ENCODE data around the gene KDM2B.
"Not testable (repeated sequence)": the region's sequence is repeated elsewhere in the genome, so short reads cannot be mapped to it uniquely, and the experiment has no call there.

The KDM2B gene

GRCh38 chr12:121583334-121583661 lies 2.5 kb upstream of the KDM2B start:
- DNase-seq: not testable (repeated sequence)

GRCh38 chr12:121582583-121583333 lies 1.9 kb upstream of the KDM2B start:
- no peak for DNase-seq

DNA sequence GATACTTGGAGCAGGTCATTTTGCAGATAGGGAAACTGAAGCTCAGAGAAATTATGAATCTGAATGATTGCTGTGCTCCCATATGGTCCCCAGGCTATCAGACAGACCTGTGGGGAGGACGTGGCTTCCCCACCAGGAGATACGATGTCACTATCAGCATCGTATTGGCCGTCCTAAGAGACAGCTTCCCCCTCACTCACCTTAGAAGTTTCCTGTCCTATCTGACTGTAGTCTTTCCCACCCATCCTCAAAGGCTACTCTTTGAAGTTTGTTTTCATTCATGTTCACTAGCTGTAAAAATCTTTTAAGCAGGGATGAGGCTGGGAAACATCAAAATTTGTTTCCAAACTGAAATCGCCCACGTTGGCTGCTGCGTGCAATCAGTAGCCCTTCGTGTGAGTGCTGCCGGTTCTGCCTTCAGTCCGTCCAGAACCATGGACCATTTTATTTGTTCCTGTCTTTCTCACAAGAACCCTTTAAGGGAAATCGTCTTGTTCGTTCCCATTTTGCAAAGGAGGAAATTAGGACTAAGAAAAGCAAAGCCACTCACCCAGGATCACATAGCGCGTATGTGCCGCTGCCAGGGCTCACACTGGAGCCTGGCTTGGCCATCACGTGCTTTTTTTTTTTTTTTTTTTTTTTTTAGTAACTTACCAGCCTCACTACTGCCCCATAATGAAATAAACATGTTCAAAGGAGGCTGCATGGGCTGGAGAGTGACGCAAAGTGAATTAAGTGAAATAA lies 1.0 kb upstream of the KDM2B start:
- DNase-seq: no peak

- DNase-seq: peak; percentile 77
These were observed 598 bp downstream of the KDM2B start for GRCh38 chr12:121579981-121580868.

- peak; percentile 31 for DNase-seq
These were observed 1.5 kb downstream of the KDM2B start for GRCh38 chr12:121579190-121579791.

DNA sequence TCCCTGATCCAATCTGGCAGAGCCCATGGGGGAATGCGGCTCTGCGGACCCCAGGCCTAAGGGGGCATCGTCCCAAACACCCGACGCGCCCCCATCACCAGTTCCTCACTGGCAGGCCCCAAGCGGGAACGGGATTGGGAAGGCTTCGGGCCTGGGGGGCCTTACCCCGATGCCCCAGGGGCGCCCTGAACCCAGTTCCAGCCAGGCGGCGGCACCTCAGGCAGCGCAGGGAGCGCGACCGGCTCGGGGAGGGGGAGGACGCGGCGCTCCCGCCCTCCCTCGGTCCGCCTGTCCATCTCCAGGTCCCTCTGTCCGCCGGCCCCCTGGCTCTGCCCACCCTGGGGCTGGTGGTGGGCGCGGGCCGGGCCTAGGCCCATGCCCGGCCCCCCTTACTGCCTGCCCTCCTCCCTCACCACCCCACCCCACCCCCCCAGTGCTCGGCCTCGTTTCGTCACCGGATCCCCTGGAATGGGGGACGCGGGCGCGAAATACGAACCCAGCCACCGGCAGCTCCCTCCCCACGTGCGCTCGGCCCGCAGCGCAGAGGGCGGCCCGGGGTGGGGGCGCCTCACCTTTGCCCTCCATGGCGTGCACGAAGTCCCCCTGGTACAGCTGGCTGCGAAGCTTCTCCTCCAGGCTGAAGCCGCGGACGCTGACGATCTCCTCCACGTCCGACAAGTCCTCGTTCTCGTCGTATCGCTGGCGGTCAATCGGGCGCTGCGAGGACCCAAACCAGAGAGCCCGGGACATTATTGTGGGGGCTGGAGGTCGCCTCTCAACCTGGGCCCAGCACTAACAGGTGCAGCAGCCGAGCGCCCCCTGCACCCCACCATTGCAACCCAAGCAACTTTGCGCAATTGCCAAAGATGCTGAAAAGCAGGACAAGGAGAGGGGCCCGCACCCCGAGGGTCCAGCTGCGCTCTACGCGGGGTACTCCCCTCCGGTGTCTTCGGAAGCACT lies 2.3 kb downstream of the KDM2B start:
- no peak for DNase-seq

DNA sequence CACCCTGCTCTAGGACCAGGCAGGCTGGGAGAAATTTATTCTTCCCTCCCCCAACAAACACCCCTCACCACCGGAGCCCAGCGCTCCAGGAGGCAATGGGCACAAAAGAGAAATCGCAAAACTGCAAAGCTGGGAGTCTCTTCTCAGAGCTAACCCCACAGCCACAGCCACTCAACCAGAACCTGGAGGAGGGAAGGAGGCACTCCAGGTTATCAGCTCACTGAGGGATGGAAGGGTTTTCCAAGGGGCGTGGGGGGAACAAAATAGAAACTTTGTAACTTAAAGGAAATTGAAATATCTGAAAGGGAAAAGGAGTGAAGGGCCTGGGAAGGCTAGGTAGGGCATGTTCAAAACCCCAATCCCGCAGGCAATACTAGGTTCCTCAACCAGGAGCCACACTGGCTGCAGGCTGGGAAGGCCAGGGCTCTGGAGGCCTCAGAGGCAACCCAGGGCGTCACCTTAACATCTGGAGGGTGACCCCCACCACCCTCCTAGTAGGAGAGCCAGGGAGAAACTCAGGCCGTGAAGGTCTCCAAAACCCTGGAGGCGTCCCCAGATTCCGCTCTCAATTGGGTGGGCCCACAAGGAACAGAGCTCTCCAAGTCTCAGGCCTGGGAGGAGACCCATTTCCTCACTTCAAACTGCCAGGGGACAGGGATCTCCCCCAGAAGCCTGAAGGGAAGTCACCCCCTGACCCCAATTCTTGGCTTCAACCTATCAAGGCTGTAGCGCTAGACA lies 3.2 kb downstream of the KDM2B start:
- DNase-seq: no peak

DNA sequence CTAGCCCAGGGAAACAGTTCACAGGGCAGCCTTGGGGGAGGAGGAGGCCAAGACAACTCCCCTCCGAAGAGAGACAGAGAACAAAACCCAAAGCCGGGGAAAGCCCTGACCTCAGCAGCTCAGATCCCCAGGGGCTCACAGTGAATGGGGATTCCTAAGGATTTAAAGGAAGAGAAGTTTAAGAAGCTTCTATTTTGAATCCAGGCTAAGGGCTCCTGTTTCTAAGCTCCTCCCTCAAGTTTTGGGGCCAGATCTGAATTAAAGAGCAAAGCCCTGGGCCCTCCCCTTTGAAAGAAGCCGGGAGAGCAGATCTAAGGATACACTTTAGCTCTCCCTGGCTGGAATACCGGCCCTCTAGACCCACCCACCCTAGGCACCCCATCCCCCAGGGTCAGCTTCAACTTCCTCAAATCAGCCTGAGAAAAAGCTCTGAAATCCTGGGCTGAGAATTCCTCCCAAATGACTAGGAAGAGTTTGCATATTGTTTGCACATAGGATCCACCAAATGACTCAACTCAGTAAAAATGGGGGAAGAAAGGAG lies 3.9 kb downstream of the KDM2B start:
- no peak for DNase-seq

DNA sequence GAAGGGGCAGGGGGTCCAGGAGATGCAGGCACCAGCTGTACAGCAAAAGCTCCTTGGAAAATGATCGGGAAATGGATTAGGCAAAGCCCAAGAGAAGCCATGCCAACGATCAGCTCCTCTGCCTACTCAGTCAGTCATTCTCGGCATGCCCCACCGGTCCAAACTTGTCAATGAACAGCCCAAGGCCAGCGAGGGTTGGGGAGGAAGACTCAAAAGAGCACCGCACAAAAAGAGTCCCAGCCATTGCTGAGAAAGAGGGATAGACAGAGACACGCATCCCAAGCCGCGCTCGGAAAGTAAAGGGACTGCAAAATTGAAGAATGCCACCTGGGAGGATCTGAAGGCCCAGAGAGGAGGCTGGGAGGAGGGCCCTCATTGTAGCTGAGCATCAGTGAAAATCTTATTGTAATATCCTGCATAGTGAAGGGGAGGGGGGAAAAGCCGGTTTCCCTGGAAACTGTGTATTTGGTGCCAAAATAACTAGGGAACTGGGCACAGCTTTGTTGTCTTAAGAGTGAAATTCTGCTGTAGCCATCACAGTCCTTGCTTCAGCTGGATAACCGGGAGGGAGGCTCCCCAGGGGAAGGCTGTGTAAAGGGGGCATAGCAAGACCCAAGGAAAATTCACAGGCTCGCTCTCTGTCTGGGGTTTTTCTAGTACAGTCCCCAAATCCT lies 4.7 kb downstream of the KDM2B start:
- no peak for DNase-seq

DNA sequence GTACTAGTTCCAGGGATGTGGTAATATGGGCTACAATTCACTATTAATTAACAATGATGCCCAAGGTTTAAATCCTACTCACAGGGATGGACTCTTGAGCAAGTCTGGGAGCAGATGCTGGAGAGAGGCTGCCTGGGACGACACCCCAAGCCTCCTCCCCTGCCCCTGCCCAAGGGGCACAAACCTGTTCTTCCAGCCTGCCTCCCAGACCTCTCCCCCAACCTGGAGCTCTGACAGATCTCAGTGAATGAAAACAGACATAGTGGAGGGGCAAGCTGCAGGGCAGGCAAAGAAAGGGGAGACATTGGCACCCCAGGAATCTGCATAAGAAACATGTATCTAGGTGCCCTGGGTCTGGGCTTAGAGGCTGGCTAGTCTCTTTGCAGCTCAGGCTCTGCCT lies 5.8 kb downstream of the KDM2B start:
- no peak for DNase-seq

DNA sequence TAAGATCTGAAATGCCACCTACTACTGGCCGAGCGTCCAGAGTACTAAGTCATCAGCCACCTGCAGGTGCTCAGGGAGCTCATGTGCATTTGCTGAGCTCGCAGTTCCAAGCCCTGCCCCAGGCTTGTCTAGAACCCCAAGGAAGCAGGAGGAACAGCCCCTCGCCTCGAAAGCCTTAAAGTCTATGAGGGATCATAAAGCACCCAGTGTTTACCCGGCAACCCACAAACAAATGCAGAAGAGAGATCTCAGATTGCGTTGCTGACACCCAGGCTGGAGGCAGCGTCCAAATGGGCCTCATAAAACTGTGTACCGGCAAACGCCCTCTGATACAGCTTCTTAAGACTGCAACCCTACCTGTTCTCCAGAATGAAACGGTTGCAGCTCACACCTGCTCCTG lies 6.8 kb downstream of the KDM2B start:
- no peak for DNase-seq

- DNase-seq: no peak
These were observed 8.9 kb downstream of the KDM2B start for GRCh38 chr12:121571920-121572319.

GRCh38 chr12:121570467-121571283 lies 10.1 kb downstream of the KDM2B start:
- DNase-seq: no peak

DNA sequence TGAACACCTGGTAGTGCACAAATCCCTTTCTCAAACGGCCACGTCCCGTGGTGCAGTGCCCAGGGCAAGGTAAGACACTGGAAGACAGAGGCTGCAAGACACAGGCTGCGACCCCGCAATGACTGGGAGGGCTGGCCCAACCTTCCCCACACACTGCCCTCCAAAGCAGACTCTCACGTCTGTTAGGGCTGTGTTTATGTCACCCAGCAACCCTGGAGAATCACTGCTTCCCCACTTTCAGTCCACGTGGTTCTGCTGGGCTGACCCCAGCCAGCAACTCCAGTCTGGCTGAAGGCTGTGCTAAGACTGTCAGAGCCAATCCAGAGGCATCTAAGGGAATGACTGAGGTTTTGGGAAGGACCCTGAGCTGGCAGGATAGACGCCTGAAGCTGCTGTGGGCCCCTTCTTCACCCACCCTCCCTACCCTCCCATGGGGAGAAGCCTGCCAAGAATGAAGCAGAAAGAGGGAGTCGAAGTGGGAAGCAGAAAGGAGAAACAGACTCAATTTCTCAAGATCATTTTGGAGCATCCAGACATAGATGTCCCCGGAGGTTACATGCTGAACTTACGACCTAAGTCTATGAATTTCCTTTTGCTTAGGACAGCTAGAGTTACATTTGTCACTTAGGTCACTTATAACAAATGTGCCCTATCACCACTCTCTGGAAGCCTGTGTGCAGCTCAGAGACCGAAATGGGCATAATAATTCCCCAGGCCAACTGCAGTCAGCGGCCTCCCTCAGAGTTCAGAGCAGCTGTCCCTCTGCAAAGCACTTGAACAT lies 11.7 kb downstream of the KDM2B start:
- DNase-seq: no peak

DNA sequence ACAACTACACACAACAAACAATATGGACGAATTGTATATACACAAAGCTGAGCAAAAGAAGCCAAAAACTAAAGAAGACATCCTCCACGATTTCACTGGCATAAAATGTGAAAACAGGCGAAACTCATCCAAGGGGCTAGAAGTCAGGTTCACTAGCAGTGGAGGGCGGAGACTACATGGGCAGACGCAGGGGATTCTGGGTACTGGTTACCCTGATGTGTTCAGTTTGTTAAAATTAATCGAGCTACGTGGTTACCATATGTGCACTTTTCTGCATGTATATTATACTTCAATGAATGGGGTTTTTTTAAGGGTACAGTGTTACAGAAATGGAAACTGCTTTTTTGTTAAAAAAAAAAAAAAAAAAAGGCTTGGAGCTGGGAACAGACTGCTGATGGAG lies 12.3 kb downstream of the KDM2B start:
- DNase-seq: no peak

DNA sequence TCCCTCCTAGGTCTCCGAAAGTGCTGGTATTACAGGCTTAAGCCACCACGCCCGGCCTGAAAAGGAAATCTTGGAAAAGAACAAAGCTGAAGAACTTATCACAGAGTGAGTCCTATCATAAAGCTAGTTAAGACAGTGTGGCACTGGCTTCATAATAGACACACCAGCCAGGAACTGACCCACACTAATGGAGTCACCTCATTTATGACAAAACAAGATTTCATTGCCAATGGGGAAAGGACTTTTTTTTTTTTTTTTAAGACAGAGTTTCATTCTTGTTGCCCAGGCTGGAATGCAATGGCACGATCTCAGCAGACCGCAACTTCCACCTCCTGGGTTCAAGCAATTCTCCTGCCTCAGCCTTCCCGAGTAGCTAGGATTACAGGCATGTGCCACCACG lies 15.7 kb downstream of the KDM2B start:
- no peak for DNase-seq

- DNase-seq: no peak
These were observed 18.3 kb downstream of the KDM2B start for GRCh38 chr12:121562488-121562887.

DNA sequence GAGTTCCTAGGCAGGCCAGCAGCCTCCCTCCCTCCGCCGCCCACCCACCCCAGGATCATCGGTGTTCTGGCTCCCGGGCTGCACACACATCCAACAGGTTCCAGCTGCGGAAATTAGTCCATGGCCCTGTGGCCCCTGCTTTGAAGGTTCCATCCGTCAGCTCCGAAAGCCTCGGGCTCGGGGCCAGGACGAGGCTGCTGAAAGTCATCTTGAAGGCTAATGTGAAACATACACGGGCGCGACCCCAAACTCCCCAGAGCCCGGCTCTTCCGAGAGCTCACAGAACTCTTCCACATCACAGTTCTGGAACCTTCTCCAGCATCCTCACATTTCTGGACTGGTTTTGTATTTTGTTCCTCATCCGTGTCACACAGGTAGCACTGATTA lies 19.8 kb downstream of the KDM2B start:
- no peak for DNase-seq
